Measurements from ENCODE around the gene ARID1A.
"Not testable (repeated sequence)": the region's sequence is repeated elsewhere in the genome, so short reads cannot be mapped to it uniquely, and the experiment has no call there.

The ARID1A gene

DNA sequence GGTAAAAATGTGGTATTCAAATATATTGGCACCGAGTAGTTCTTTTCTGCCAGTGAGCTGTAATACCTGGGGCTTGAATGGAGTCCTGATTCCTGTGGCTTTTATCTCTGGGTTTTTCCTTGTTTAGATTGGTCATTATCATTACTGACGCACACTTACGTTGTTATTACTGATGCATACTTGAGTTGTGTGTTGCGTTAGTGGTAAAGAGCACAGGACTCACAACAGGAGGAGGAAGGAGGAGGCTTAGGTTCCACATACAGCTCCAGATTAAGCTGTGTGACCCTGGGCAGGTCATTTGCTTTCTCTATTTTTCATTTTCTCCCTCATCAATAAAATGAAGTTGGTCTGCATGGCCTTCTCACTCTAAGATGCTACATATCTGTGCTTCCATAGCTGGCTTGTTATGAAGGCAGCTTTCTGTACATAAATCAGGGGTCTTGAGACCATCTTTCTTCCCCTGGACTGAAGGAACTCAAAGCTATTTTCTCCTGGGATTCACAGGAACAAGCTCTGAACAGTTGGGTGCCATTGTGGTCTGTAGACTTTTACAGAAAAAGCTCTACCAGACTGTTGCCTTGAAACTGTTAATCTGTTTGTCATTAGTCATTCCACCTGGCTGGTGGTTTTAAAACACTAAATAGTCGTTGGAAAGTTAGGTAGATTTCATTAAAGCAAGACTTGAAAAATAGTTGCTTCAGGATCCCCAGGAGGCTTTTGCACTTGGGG, 5.6 kb downstream of the ARID1A start:
- no peak overlapping the region for H3K4me3 ChIP-seq (ENCODE audit: low read length)
- no peak for DNase-seq (ENCODE audit: low read depth)
- TF ChIP-seq, protein P1, sequence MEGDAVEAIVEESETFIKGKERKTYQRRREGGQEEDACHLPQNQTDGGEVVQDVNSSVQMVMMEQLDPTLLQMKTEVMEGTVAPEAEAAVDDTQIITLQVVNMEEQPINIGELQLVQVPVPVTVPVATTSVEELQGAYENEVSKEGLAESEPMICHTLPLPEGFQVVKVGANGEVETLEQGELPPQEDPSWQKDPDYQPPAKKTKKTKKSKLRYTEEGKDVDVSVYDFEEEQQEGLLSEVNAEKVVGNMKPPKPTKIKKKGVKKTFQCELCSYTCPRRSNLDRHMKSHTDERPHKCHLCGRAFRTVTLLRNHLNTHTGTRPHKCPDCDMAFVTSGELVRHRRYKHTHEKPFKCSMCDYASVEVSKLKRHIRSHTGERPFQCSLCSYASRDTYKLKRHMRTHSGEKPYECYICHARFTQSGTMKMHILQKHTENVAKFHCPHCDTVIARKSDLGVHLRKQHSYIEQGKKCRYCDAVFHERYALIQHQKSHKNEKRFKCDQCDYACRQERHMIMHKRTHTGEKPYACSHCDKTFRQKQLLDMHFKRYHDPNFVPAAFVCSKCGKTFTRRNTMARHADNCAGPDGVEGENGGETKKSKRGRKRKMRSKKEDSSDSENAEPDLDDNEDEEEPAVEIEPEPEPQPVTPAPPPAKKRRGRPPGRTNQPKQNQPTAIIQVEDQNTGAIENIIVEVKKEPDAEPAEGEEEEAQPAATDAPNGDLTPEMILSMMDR (conservative IDR thresholded peaks at IDR 0.05; ENCODE audit: low read depth, low read length), result no peak

DNA sequence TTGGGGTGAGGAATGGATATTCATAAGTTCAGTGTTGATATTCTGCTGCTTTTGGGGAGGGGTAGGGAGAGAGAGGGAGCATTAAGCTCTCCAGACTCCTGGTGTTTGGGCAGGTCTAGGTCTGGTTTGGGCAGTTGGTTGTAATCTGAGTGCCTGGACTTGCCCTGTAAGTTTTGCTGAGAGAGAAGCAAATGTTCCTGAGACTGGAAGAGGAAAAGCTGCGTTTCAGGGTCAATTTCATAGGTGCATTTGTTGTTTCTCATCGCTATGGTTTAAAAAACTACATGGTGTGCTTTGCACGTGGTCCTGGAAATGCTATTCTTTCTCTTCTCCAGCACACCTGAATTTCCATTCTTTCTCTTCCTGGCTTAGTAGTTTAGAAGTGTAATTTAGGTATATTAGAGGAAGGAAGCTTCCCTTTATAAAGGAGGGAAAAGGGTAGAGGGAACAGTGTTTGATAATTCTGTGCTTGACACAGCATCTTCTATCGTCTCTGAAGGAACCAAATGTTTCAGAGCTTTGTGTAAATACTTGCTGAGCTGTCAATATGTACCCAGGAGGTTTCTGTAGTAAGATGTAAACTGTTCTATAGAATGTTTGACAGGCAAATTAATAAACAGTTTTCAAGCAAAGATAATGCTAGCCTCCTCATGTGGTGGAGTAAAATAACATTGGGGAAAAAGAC, 6.3 kb downstream of the ARID1A start:
- H3K4me3 ChIP-seq (ENCODE audit: low read length), result no peak overlapping the region
- DNase-seq (ENCODE audit: low read depth), result no peak
- TF ChIP-seq, protein P1 (conservative IDR thresholded peaks at IDR 0.05; ENCODE audit: low read depth, low read length), result no peak

DNA sequence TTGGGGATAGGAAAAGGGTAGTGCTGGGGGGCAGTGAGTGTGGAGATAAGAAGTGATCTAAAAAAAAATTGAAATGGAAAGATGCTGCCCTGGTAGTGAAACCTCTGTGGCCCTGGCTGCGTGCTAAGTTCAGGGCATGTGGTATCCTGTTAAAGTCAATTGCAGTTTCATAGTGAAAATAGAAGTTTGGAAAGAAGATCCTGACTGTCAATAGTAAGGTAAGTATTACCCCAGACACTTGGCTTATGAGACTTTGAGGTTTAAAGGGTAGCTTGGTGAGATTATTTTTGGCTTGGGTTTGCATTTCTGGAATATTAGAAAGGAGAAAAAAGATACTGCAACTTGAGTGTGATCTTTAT, 6.8 kb downstream of the ARID1A start:
- H3K4me3 ChIP-seq (ENCODE audit: low read length), result no peak overlapping the region
- TF ChIP-seq, protein P1 (conservative IDR thresholded peaks at IDR 0.05; ENCODE audit: low read depth, low read length), result no peak
- no peak for DNase-seq (ENCODE audit: low read depth)

- no peak overlapping the region for H3K4me3 ChIP-seq (ENCODE audit: low read length)
- no peak for DNase-seq (ENCODE audit: low read depth)
- TF ChIP-seq, protein P1 (conservative IDR thresholded peaks at IDR 0.05; ENCODE audit: low read depth, low read length), result no peak
Observed at GRCh38 chr1:26703478-26703877, 7.7 kb downstream of the ARID1A start.

DNA sequence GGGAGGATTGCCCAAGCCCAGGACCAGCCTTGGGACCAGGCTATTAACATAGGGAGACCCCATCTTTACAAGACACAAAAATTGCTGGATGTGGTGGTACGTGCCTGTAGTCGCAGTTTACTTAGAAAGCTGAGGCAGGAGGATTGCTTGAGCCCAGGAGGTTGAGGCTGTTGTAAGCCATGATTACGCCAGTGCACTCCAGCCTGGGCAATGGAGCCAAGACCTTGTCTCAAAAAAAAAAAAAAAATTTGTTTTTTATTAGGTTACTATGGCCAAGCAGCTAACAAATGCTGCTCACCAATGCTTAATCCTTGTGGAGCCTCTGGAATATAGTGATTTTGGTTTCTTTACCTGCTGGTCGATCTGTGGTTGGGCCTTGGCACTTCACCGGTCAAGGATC, 8.8 kb downstream of the ARID1A start:
- TF ChIP-seq, protein P1 (conservative IDR thresholded peaks at IDR 0.05; ENCODE audit: low read depth, low read length), result no peak
- DNase-seq (ENCODE audit: low read depth), result no peak
- H3K4me3 ChIP-seq (ENCODE audit: low read length), result no peak overlapping the region

GRCh38 chr1:26705227-26705626, 9.4 kb downstream of the ARID1A start:
- H3K4me3 ChIP-seq (ENCODE audit: low read length); DNase-seq (ENCODE audit: low read depth): not testable (repeated sequence)

DNA sequence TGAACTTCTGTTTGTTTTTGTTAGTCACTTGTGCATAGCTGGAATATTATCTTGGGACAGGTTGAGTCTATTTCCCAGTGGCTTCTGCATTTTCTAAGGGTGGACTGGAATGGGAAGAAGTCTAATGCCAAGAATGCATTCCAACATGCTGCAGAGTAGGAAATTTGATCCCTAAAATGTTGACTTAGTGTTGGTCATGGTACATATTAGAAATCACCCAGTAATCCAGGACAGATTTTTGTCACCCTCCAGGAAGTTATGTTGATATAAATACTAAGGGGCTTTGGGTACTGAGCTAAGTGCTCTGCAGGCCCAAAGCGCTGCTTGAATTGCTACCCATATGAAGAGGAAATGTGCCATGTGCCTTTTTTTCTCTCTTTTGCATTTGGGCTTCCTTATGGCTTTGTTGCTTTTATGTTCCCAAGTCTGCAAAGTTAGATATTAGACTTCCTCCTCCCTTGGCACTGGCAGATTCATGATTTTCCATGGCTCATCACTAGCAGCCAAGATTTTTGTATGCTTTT, 10.0 kb downstream of the ARID1A start:
- no peak for DNase-seq (ENCODE audit: low read depth)
- no peak overlapping the region for H3K4me3 ChIP-seq (ENCODE audit: low read length)
- TF ChIP-seq, protein P1 (conservative IDR thresholded peaks at IDR 0.05; ENCODE audit: low read depth, low read length), result no peak

Data from retinal pigment epithelial cell (primary cell).